Neural cell (in vitro differentiated cells): ENCODE results near the gene NPS. TPM values are rescaled to one million over a fixed set of nuclear protein-coding genes. Genes with fewer than 3 reads are reported as not detected.

Source experiments
- H2AFZ ChIP-seq: fragments of 200-600, 300-800 bp; sonication (generic), shearing (Covaris generic); 2 replicates; pipeline ENCODE4 v1.6.0; 2014; ENCODE audit warnings: low read depth, mild to moderate bottlenecking, antibody characterized with exemption, low read length, moderate library complexity
- H3F3A ChIP-seq: fragments of 200-600 bp; shearing (Covaris generic); 2 replicates; pipeline ENCODE4 v1.6.1; 2016; ENCODE audit warnings: mild to moderate bottlenecking, moderate library complexity, mixed read lengths, antibody characterized with exemption, low read length; ENCODE audit not compliant: insufficient read depth, poor library complexity, severe bottlenecking
- H3K27ac ChIP-seq: fragments of 200-600, 300-800 bp; sonication (generic), shearing (Covaris generic); 2 replicates; pipeline ENCODE4 v1.5.1; 2014; ENCODE audit warnings: mild to moderate bottlenecking, low read length, moderate library complexity
- H3K27me3 ChIP-seq: fragments of 300-800, 200-600 bp; sonication (generic), shearing (Covaris generic); 2 replicates; pipeline ENCODE4 v1.6.0; 2014; ENCODE audit warnings: mild to moderate bottlenecking, low read depth, low read length, moderate library complexity; ENCODE audit not compliant: insufficient read depth
- H3K36me3 ChIP-seq: fragments of 300-800, 200-600 bp; sonication (generic), shearing (Covaris generic); 2 replicates; pipeline ENCODE4 v1.5.1; 2014; ENCODE audit warnings: mild to moderate bottlenecking, antibody characterized with exemption, low read length, moderate library complexity; ENCODE audit not compliant: insufficient read depth
- H3K4me2 ChIP-seq: fragments of 300-800, 200-600 bp; sonication (generic), shearing (Covaris generic); 2 replicates; pipeline ENCODE4 v1.6.0; 2014; ENCODE audit warnings: mild to moderate bottlenecking, low read length
- H3K4me3 ChIP-seq: fragments of 300-800, 200-600 bp; sonication (generic), shearing (Covaris generic); 2 replicates; pipeline ENCODE4 v1.5.1; 2014; ENCODE audit warnings: mild to moderate bottlenecking, low read length, moderate library complexity
- H3K79me2 ChIP-seq: fragments of 200-600 bp; shearing (Covaris generic); replicated peaks from 2 replicates; pipeline ENCODE4 v1.6.0; 2014; ENCODE audit warnings: mild to moderate bottlenecking, low read length, moderate library complexity; ENCODE audit not compliant: insufficient read depth
- H3K9ac ChIP-seq: fragments of 300-800, 200-600 bp; sonication (generic), shearing (Covaris generic); 2 replicates; pipeline ENCODE4 v1.6.1; 2016; ENCODE audit warnings: mild to moderate bottlenecking, low read length, mixed read lengths
- H3K9me2 ChIP-seq: fragments of 200-600 bp; shearing (Covaris generic); 2 replicates; pipeline ENCODE4 v1.6.1; 2016; ENCODE audit warnings: mild to moderate bottlenecking, low read length, mixed read lengths; ENCODE audit not compliant: insufficient read depth
- H3K9me3 ChIP-seq: fragments of 200-600, 300-800 bp; sonication (generic), shearing (Covaris generic); 2 replicates; pipeline ENCODE4 v1.6.1; 2016; ENCODE audit warnings: mild to moderate bottlenecking, mixed run types, low read length, moderate library complexity, mixed read lengths
- H4K20me1 ChIP-seq: fragments of 200-600 bp; shearing (Covaris generic); 2 replicates; pipeline ENCODE4 v1.6.1; 2016; ENCODE audit warnings: mild to moderate bottlenecking, mixed run types; ENCODE audit not compliant: insufficient read depth
- CTCF ChIP-seq: fragments of 450-650 bp; IDR thresholded peaks from 2 replicates; pipeline ENCODE4 v1.5.1; 2014; ENCODE audit warnings: antibody characterized with exemption, mild to moderate bottlenecking, moderate library complexity; ENCODE audit not compliant: poor library complexity, severe bottlenecking
- EP300 ChIP-seq: fragments of 450-650 bp; conservative IDR thresholded peaks from 2 replicates; pipeline ENCODE4 v1.6.1; 2014; ENCODE audit warnings: antibody characterized with exemption, mild to moderate bottlenecking, moderate library complexity; ENCODE audit not compliant: poor library complexity, severe bottlenecking
- EZH2 ChIP-seq: fragments of 200-600, 300-800 bp; shearing (Covaris generic), sonication (generic); IDR thresholded peaks from 2 replicates; pipeline ENCODE4 v1.6.1; 2014; ENCODE audit warnings: antibody characterized with exemption, low read length, borderline replicate concordance, mild to moderate bottlenecking; ENCODE audit not compliant: insufficient read depth, poor library complexity, severe bottlenecking
- MXI1 ChIP-seq: fragments of 450-650 bp; conservative IDR thresholded peaks from 2 replicates; pipeline ENCODE4 v1.6.1; 2014; ENCODE audit warnings: antibody characterized with exemption, mild to moderate bottlenecking; ENCODE audit not compliant: poor library complexity, severe bottlenecking
- POLR2AphosphoS5 ChIP-seq: IDR thresholded peaks from 2 replicates; pipeline ENCODE4 v1.6.1; 2012
- RAD21 ChIP-seq: fragments of 450-650 bp; conservative IDR thresholded peaks from 2 replicates; pipeline ENCODE4 v1.6.1; 2014; ENCODE audit warnings: antibody characterized with exemption, mild to moderate bottlenecking, moderate library complexity
- REST ChIP-seq: IDR thresholded peaks from 2 replicates; pipeline ENCODE4 v1.6.1; 2012; ENCODE audit warnings: borderline replicate concordance
- SMC3 ChIP-seq: fragments of 450-650 bp; conservative IDR thresholded peaks from 2 replicates; pipeline ENCODE4 v1.6.1; 2014; ENCODE audit warnings: antibody characterized with exemption, mild to moderate bottlenecking, moderate library complexity; ENCODE audit not compliant: poor library complexity
- TAF1 ChIP-seq: IDR thresholded peaks from 2 replicates; pipeline ENCODE4 v1.6.1; 2012; ENCODE audit warnings: low read depth
- polyA plus RNA-seq: library from polyadenylated mRNA; depleted of rRNA; stranded (reverse); fragments of >200 nt; gene quantifications from 2 replicates; pipeline ENCODE4 v1.2.3, GENCODE V29; 2014

The NPS gene
- polyA plus RNA-seq, 1 donor from 2014 or later, result not detected

GRCh38 chr10:127576740-127577161, 27.6 kb downstream of the NPS start:
- Histone ChIP-seq H3K27ac (no peak overlapping the region), H3K79me2 (no peaks in the 10 kb centered on the region), H3K4me3 (no peak overlapping the region)

More at GRCh38 chr10:127576740-127577161, 27.6 kb downstream of the NPS start:
- Histone ChIP-seq H3K9me2 (no peaks in the 10 kb centered on the region), H3K4me2 (no peak overlapping the region), H3K9me3 (no peaks in the 10 kb centered on the region), H3K27me3 (no peaks in the 10 kb centered on the region), H2AFZ (no peak overlapping the region), H4K20me1 (no peaks in the 10 kb centered on the region), H3F3A (no peaks in the 10 kb centered on the region), H3K36me3 (no peaks in the 10 kb centered on the region), H3K9ac (no peak overlapping the region)
- TF ChIP-seq EZH2, result no peak
- no peak for TF ChIP-seq MXI1
- no peak for TF ChIP-seq EP300
- no peak for TF ChIP-seq REST
- TF ChIP-seq RAD21, result no peak
- TF ChIP-seq POLR2AphosphoS5, result no peak
- TF ChIP-seq CTCF, result no peak
- no peak for TF ChIP-seq TAF1
- TF ChIP-seq SMC3, result no peak
